Prostate gland (tissue), 2 donors: ENCODE data around the gene TCP11L2. TPM values are rescaled to one million over a fixed set of nuclear protein-coding genes. Genes with fewer than 3 reads are reported as not detected.

ENCODE experiments used
- DNase-seq: peaks from one replicate; pipeline ENCODE4 v3.0.0-alpha.2; 2019; ENCODE audit warnings: low spot score
- H3K27ac ChIP-seq, 2 donors: fragments of 200-600 bp; sonication (generic); 2 replicates each; pipeline ENCODE4 v1.5.1; 2017 to 2019
- H3K27me3 ChIP-seq: fragments of 200-600 bp; sonication (generic); replicated peaks from 2 replicates; pipeline ENCODE4 v1.5.1; 2019; ENCODE audit not compliant: insufficient read depth
- H3K36me3 ChIP-seq, 2 donors: fragments of 200-600 bp; sonication (generic); 1 replicate in 1 of 2; 2 replicates in 1 of 2; pipeline versions ENCODE4 v1.5.1 to v1.8.1; 2017 to 2019
- H3K4me1 ChIP-seq: fragments of 200-600 bp; sonication (generic); replicated peaks from 2 replicates; pipeline ENCODE4 v1.5.1; 2019
- H3K4me3 ChIP-seq, 2 donors: fragments of 200-600 bp; sonication (generic); 2 replicates each; pipeline ENCODE4 v1.5.1; 2017 to 2019
- H3K9me3 ChIP-seq: fragments of 200-600 bp; sonication (generic); 2 replicates; pipeline ENCODE4 v1.5.1; 2017
- CTCF ChIP-seq, 4 experiments: fragments of 200-600 bp in 2 of 4; fragments of 450-650 bp in 2 of 4; sonication (generic) in 2 of 4; IDR thresholded peaks; 1 replicate in 3 of 4; 2 replicates in 1 of 4; pipeline ENCODE4 v1.5.1; 2016 to 2019; ENCODE audit warnings: antibody characterized with exemption in 4 of 4, mild to moderate bottlenecking in 2 of 4, moderate library complexity in 2 of 4
- POLR2A ChIP-seq: fragments of 450-650 bp; IDR thresholded peaks from one replicate; pipeline ENCODE4 v1.6.1; 2016; ENCODE audit warnings: antibody characterized with exemption, mild to moderate bottlenecking
- POLR2AphosphoS5 ChIP-seq: sonication (generic); formaldehyde crosslinking; IDR thresholded peaks from one replicate; pipeline ENCODE4 v1.6.1; 2017; ENCODE audit warnings: antibody characterized with exemption
- WGBS: methylation state at CpG from one replicate; pipeline ENCODE4 v1.1.5; 2018; 5-methylcytosine and 5-hydroxymethylcytosine counted together
- intact Hi-C: fragments of 100-400 bp; cut with DNase I; formaldehyde crosslinking; loops from one replicate; pipeline ENCODE4 v1.14.2; 2022
- total RNA-seq, 2 donors: library from RNA; depleted of rRNA; stranded (reverse); fragments of >200 nt; gene quantifications; one replicate each; pipeline ENCODE4 v1.1.0, GENCODE V29; 2016

The TCP11L2 gene
- total RNA-seq, 2 donors from 2014 or later, result 20.0 to 30.6 TPM

GRCh38 chr12:106304797-106305196 is 2.3 kb downstream of the TCP11L2 start:
- no peak overlapping the region for H3K27ac ChIP-seq
- TF ChIP-seq CTCF (IDR thresholded peaks at IDR 0.05) (no peak), POLR2A (no peak), POLR2AphosphoS5 (no peak)
- no peak overlapping the region for H3K4me3 ChIP-seq
- H3K36me3 ChIP-seq, result no peaks in the 10 kb centered on the region
- H3K27me3 ChIP-seq, result no peaks in the 10 kb centered on the region
- no peaks in the 10 kb centered on the region for H3K4me1 ChIP-seq
- DNase-seq, result no peak
- no peaks in the 10 kb centered on the region for H3K9me3 ChIP-seq
- intact Hi-C loops, result no loop called here
- 95% methylated on average over 6 of the region's 6 CpGs for WGBS

GRCh38 chr12:106305376-106305775 is 2.8 kb downstream of the TCP11L2 start:
- Histone ChIP-seq H3K4me1 (no peaks in the 10 kb centered on the region), H3K9me3 (no peaks in the 10 kb centered on the region), H3K4me3 (no peak overlapping the region), H3K27ac (no peak overlapping the region), H3K36me3 (no peaks in the 10 kb centered on the region), H3K27me3 (no peaks in the 10 kb centered on the region)
- DNase-seq, result no peak
- TF ChIP-seq POLR2AphosphoS5 (no peak), POLR2A (no peak), CTCF (IDR thresholded peaks at IDR 0.05) (no peak)
- intact Hi-C loops, result no loop called here
- WGBS, result 87% methylated on average over 5 of the region's 5 CpGs

GRCh38 chr12:106307181-106307580 is 4.6 kb downstream of the TCP11L2 start:
- no peak overlapping the region for H3K4me3 ChIP-seq
- TF ChIP-seq POLR2AphosphoS5 (no peak), POLR2A (no peak), CTCF (IDR thresholded peaks at IDR 0.05) (no peak)
- H3K36me3 ChIP-seq, result no peaks in the 10 kb centered on the region
- H3K27ac ChIP-seq, result no peak overlapping the region
- H3K4me1 ChIP-seq, result no peaks in the 10 kb centered on the region
- DNase-seq, result no peak
- 84% methylated on average over 1 of the region's 1 CpG for WGBS
- no peaks in the 10 kb centered on the region for H3K9me3 ChIP-seq
- no peaks in the 10 kb centered on the region for H3K27me3 ChIP-seq
- intact Hi-C loops, result no loop called here

- no peak overlapping the region for H3K4me3 ChIP-seq
- no peak overlapping the region for H3K27ac ChIP-seq
- H3K27me3 ChIP-seq, result no peaks in the 10 kb centered on the region
- intact Hi-C loops, result no loop called here
- TF ChIP-seq POLR2AphosphoS5 (no peak), POLR2A (no peak), CTCF (IDR thresholded peaks at IDR 0.05) (no peak)
- H3K36me3 ChIP-seq, result no peaks in the 10 kb centered on the region
- no peak for DNase-seq
- H3K4me1 ChIP-seq, result no peaks in the 10 kb centered on the region
- no peaks in the 10 kb centered on the region for H3K9me3 ChIP-seq
- 65% methylated on average over 1 of the region's 1 CpG for WGBS
These were observed 5.6 kb downstream of the TCP11L2 start for GRCh38 chr12:106308121-106308520.

GRCh38 chr12:106308611-106309010 is 6.1 kb downstream of the TCP11L2 start:
- intact Hi-C loops, result no loop called here
- WGBS, result 89% methylated on average over 3 of the region's 3 CpGs
- H3K9me3 ChIP-seq, result no peaks in the 10 kb centered on the region
- H3K27ac ChIP-seq, result no peak overlapping the region
- TF ChIP-seq POLR2AphosphoS5 (no peak), POLR2A (no peak), CTCF (IDR thresholded peaks at IDR 0.05) (no peak)
- DNase-seq, result no peak
- no peaks in the 10 kb centered on the region for H3K27me3 ChIP-seq
- H3K4me3 ChIP-seq, result no peak overlapping the region
- no peaks in the 10 kb centered on the region for H3K4me1 ChIP-seq
- H3K36me3 ChIP-seq, result no peaks in the 10 kb centered on the region
